Activated CD4-positive, alpha-beta T cell treated with anti-CD3 and anti-CD28 coated beads, Interleukin-2, amount 50 U/mL, for 4 hours (primary cell): ENCODE measurements around the gene GJB5.
"Not testable (repeated sequence)": the region's sequence is repeated elsewhere in the genome, so short reads cannot be mapped to it uniquely, and the experiment has no call there.

ENCODE experiments used
- DNase-seq, 2 experiments: peaks; one replicate each; pipeline ENCODE4 v3.0.0-alpha.2; 2020

Gene GJB5

GRCh38 chr1:34746101-34746500 lies 8.7 kb upstream of the GJB5 start:
- DNase-seq: no peak

GRCh38 chr1:34746785-34747637 lies 7.8 kb upstream of the GJB5 start:
- no peak for DNase-seq

- no peak for DNase-seq
Observed at GRCh38 chr1:34747638-34747941, 7.3 kb upstream of the GJB5 start.

- DNase-seq: no peak
Observed at GRCh38 chr1:34749992-34750391, 4.9 kb upstream of the GJB5 start.

- DNase-seq: no peak
Observed at GRCh38 chr1:34750610-34751009, 4.2 kb upstream of the GJB5 start.

GRCh38 chr1:34753163-34753562 lies 1.7 kb upstream of the GJB5 start:
- no peak for DNase-seq

GRCh38 chr1:34755961-34756360 lies 1.1 kb downstream of the GJB5 start:
- no peak for DNase-seq

- no peak for DNase-seq
Observed at GRCh38 chr1:34757386-34757785, 2.5 kb downstream of the GJB5 start.

- DNase-seq: no peak
Observed at GRCh38 chr1:34758751-34759150, 3.9 kb downstream of the GJB5 start.

- no peak for DNase-seq
Observed at GRCh38 chr1:34759503-34760357, 4.9 kb downstream of the GJB5 start, which contains the start of gene GJB4. TSS of gene GJB4 (plus strand) at chr1:34759740. CDS start at chr1:34761255, 1,515 bp downstream.

GRCh38 chr1:34761176-34761761 lies 6.4 kb downstream of the GJB5 start:
- no peak for DNase-seq

- no peak for DNase-seq
Observed at GRCh38 chr1:34761776-34762307, 7.0 kb downstream of the GJB5 start.

GRCh38 chr1:34762474-34763141 lies 7.8 kb downstream of the GJB5 start:
- DNase-seq: no peak

GRCh38 chr1:34763142-34763781 lies 8.4 kb downstream of the GJB5 start:
- no peak for DNase-seq

- DNase-seq: no peak
Observed at GRCh38 chr1:34768856-34769255, 14.0 kb downstream of the GJB5 start.

- no peak for DNase-seq
Observed at GRCh38 chr1:34770891-34771504, 16.2 kb downstream of the GJB5 start.

- DNase-seq: no peak
Observed at GRCh38 chr1:34771573-34772371, 16.9 kb downstream of the GJB5 start.

- not testable (repeated sequence) for DNase-seq
Observed at GRCh38 chr1:34773114-34773513, 18.3 kb downstream of the GJB5 start.

GRCh38 chr1:34774957-34775356 lies 20.1 kb downstream of the GJB5 start:
- DNase-seq: no peak

- DNase-seq: no peak
Observed at GRCh38 chr1:34776911-34777310, 22.1 kb downstream of the GJB5 start.
